GM12878 (cell line): ENCODE measurements around the gene SLCO4C1. TPM values are rescaled to one million over a fixed set of nuclear protein-coding genes. Genes with fewer than 3 reads are reported as not detected.

Experiments
- ATAC-seq: fragments of 200-7000 bp; cut with Tn5 transposase; 3 replicates; pipeline ENCODE4 v1.9.1; 2020; ENCODE audit warnings: mild to moderate bottlenecking, moderate library complexity
- BruUV-seq: library from RNA; stranded (reverse); fragments of 400-500 nt; replicated peaks from 2 replicates; lab custom pipeline; 2021; lab: Mats Ljungman, UMichigan
- CTCF ChIA-PET: fragments of 300-600 bp; sonication (Branson Sonifier 250); formaldehyde crosslinking; extraction: SDS; loops from one replicate; lab custom pipeline; 2021; ENCODE audit warnings: inconsistent platforms; lab: Yijun Ruan, JAX
- POLR2A ChIA-PET: fragments of 350-600 bp; formaldehyde crosslinking; extraction: SDS; loops from one replicate; lab custom pipeline; 2021; ENCODE audit warnings: inconsistent platforms; lab: Charles Lee
- RAD21 ChIA-PET: fragments of 300-600 bp; sonication (Branson Sonifier 250); formaldehyde crosslinking; loops from one replicate; lab custom pipeline; 2023; ENCODE audit warnings: antibody characterized with exemption; ENCODE audit not compliant: unreplicated experiment; lab: Charles Lee
- SMC1A ChIA-PET: fragments of 300-600 bp; sonication (Branson Sonifier 250); formaldehyde crosslinking; loops from one replicate; lab custom pipeline; 2023; ENCODE audit not compliant: unreplicated experiment, uncharacterized antibody; lab: Charles Lee
- DNase-seq: peaks from one replicate; pipeline ENCODE4 v3.0.0-alpha.2; 2011; ENCODE audit warnings: low read depth, low spot score
- FAIRE-seq: peaks from 3 replicates; lab custom pipeline; 2011; peaks lifted over from hg19 to GRCh38; lab: Jason Lieb, UNC
- H2AFZ ChIP-seq: 2 replicates; pipeline ENCODE4 v1.6.0; 2011; ENCODE audit warnings: low read depth, low read length, control low read depth; ENCODE audit not compliant: control insufficient read depth
- H3K27ac ChIP-seq: 2 replicates; pipeline ENCODE4 v1.5.1; 2011; ENCODE audit warnings: control low read depth; ENCODE audit not compliant: control insufficient read depth, insufficient read depth
- H3K27me3 ChIP-seq, 2 experiments: replicated peaks in 1 of 2; 2 replicates each; pipeline versions ENCODE4 v1.6.0 to v1.6.1; 2011; ENCODE audit warnings: low read length in 1 of 2; ENCODE audit not compliant: control insufficient read depth in 2 of 2, insufficient read depth in 2 of 2
- H3K36me3 ChIP-seq, 2 experiments: 2 replicates each; pipeline ENCODE4 v1.5.1; 2011; ENCODE audit warnings: low read length in 1 of 2; ENCODE audit not compliant: control insufficient read depth in 2 of 2, insufficient read depth in 2 of 2
- H3K4me1 ChIP-seq: 2 replicates; pipeline ENCODE4 v1.6.1; 2011; ENCODE audit warnings: mild to moderate bottlenecking, low read length, moderate library complexity, mixed read lengths; ENCODE audit not compliant: control insufficient read depth, insufficient read depth
- H3K4me2 ChIP-seq: 2 replicates; pipeline ENCODE4 v1.6.0; 2011; ENCODE audit warnings: control low read depth; ENCODE audit not compliant: control insufficient read depth, insufficient read depth
- H3K4me3 ChIP-seq: fragments of 200-600 bp; sonication (generic); 2 replicates; pipeline ENCODE4 v1.5.1; 2016
- H3K79me2 ChIP-seq: 2 replicates; pipeline ENCODE4 v1.6.0; 2011; ENCODE audit warnings: low read length; ENCODE audit not compliant: control insufficient read depth, insufficient read depth
- H3K9ac ChIP-seq: 2 replicates; pipeline ENCODE4 v1.8.0; 2011; ENCODE audit warnings: low read length, control low read depth, mixed read lengths; ENCODE audit not compliant: control insufficient read depth, insufficient read depth
- H3K9me3 ChIP-seq: replicated peaks from 3 replicates; pipeline ENCODE4 v1.5.1; 2011; ENCODE audit warnings: mild to moderate bottlenecking, low read length; ENCODE audit not compliant: control insufficient read depth, insufficient read depth
- H4K20me1 ChIP-seq: 2 replicates; pipeline ENCODE4 v1.6.0; 2011; ENCODE audit not compliant: control insufficient read depth, insufficient read depth
- CBX5 ChIP-seq: sonication (generic); IDR thresholded peaks from 2 replicates; pipeline ENCODE4 v1.6.1; 2016; ENCODE audit warnings: low read depth, moderate library complexity, mild to moderate bottlenecking, inconsistent platforms
- HCFC1 ChIP-seq: fragments of 150-350 bp; IDR thresholded peaks from 2 replicates; pipeline ENCODE4 v1.6.1; 2014; ENCODE audit warnings: low read length
- MYC ChIP-seq: IDR thresholded peaks from 2 replicates; pipeline ENCODE4 v1.6.1; 2011; ENCODE audit warnings: mild to moderate bottlenecking, low read length, moderate library complexity, inconsistent platforms; ENCODE audit not compliant: insufficient read depth, insufficient replicate concordance, insufficient read length, severe bottlenecking
- POU2F2 ChIP-seq: IDR thresholded peaks from 3 replicates; pipeline ENCODE4 v1.6.1; 2011; ENCODE audit warnings: low read depth, mild to moderate bottlenecking, low read length, borderline replicate concordance
- RFX5 ChIP-seq: IDR thresholded peaks from 2 replicates; pipeline ENCODE4 v1.6.1; 2011; ENCODE audit warnings: low read depth, low read length, improper control_type of control experiment
- SIN3A ChIP-seq: IDR thresholded peaks from 2 replicates; pipeline ENCODE4 v1.6.1; 2012; ENCODE audit warnings: low read depth, low read length, improper control_type of control experiment
- SUPT20H ChIP-seq: IDR thresholded peaks from 2 replicates; pipeline ENCODE4 v1.6.1; 2011; ENCODE audit warnings: low read depth, mild to moderate bottlenecking, low read length, moderate library complexity, borderline replicate concordance; ENCODE audit not compliant: control insufficient read depth
- ZBED1 ChIP-seq: IDR thresholded peaks from 2 replicates; pipeline ENCODE4 v1.6.1; 2016; ENCODE audit warnings: borderline replicate concordance
- ZNF207 ChIP-seq: fragments of 450-650 bp; IDR thresholded peaks from 2 replicates; pipeline ENCODE4 v1.6.1; 2014; ENCODE audit warnings: antibody characterized with exemption, mild to moderate bottlenecking, borderline replicate concordance
- ZNF622 ChIP-seq: fragments of 450-650 bp; IDR thresholded peaks from 2 replicates; pipeline ENCODE4 v1.6.1; 2017; ENCODE audit warnings: mild to moderate bottlenecking, inconsistent platforms
- WGBS: methylation state at CpG from one replicate; pipeline ENCODE4 v1.1.6; 2016; ENCODE audit warnings: low lambda C conversion rate; ENCODE audit not compliant: insufficient replicate concordance, insufficient coverage; ENCODE audit errors: missing lambda C conversion rate; 5-methylcytosine and 5-hydroxymethylcytosine counted together
- in situ Hi-C: fragments of 300-500 bp; cut with MboI; formaldehyde crosslinking; loops from 9 replicates; pipeline ENCODE4 v1.14.3; 2018; ENCODE audit warnings: mixed read lengths
- intact Hi-C: fragments of 100-400 bp; cut with micrococcal nuclease; formaldehyde crosslinking; loops from one replicate; pipeline ENCODE4 v1.14.2; 2022; ENCODE audit not compliant: unreplicated experiment
- polyA plus RNA-seq, 11 experiments: library from polyadenylated mRNA; depleted of rRNA in 4 of 11; unstranded in 6 of 11; stranded (reverse) in 5 of 11; fragments of >200 nt; fragmentation: Nextera tagmentation in 4 of 11; fragmentation: Illumina TruSeq in 1 of 11; extraction: Ambion mirVana in 4 of 11; extraction: Trizol in 1 of 11; gene quantifications; 1 replicate in 1 of 11; 2 replicates in 10 of 11; pipeline versions ENCODE4 v1.2.1 to v1.2.3, GENCODE V29; 2011 to 2016; ENCODE audit warnings: inconsistent platforms in 2 of 11, missing spikeins in 2 of 11, low read depth in 1 of 11
- total RNA-seq, 4 experiments: library from RNA; depleted of rRNA in 3 of 4; stranded (reverse); fragments of >200 nt in 3 of 4; fragmentation: Illumina TruSeq in 1 of 4; extraction: Trizol in 1 of 4; gene quantifications; 2 replicates each; pipeline versions ENCODE4 v1.2.1 to v1.2.3, GENCODE V29; 2013 to 2021
- TF ChIP-seq, protein P1 (sequence below): IDR thresholded peaks from 2 replicates; pipeline ENCODE4 v1.6.1; 2011; ENCODE audit warnings: mild to moderate bottlenecking, low read depth, low read length, moderate library complexity; ENCODE audit not compliant: insufficient replicate concordance
- TF ChIP-seq, protein P2 (sequence below): fragments of 450-650 bp; IDR thresholded peaks from 2 replicates; pipeline ENCODE4 v1.6.1; 2014; ENCODE audit warnings: mild to moderate bottlenecking
- TF ChIP-seq, protein P3 (sequence below): fragments of 450-650 bp; conservative IDR thresholded peaks from 2 replicates; pipeline ENCODE4 v1.6.1; 2017; ENCODE audit warnings: mild to moderate bottlenecking, moderate library complexity

The SLCO4C1 gene
- total and polyA plus RNA-seq, 10 of the 15 experiments (the other 5 are each of a cell fraction or from before 2014, with no cell fraction given): 0.12 to 3.9 (median 0.83) TPM

DNA sequence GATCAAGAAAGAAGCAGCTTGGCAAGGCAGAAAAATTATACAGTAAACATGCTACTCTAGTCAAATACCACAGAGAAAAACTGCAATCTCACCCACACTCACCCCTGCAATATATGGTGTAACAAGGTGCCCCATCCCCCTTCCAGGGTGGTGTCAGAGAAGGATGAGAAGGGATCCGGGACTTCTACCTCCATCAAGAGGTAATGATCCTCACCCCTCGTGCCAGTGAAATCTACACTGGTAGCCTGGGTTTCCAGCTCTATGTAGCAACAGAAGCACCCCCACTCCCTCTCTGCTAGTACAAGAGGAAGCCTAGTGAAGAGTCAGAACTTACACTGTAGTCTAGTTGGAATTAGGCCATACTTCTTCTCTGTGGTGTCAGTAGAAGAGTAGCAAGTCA is 18.9 kb downstream of the SLCO4C1 start:
- POLR2A ChIA-PET: no interaction called here
- intact Hi-C loops (no loop called here), in situ Hi-C loops (no loop called here)
- TF ChIP-seq SUPT20H (no peak), SIN3A (no peak), ZBED1 (no peak), ZNF622 (no peak)
- TF ChIP-seq, protein P1, sequence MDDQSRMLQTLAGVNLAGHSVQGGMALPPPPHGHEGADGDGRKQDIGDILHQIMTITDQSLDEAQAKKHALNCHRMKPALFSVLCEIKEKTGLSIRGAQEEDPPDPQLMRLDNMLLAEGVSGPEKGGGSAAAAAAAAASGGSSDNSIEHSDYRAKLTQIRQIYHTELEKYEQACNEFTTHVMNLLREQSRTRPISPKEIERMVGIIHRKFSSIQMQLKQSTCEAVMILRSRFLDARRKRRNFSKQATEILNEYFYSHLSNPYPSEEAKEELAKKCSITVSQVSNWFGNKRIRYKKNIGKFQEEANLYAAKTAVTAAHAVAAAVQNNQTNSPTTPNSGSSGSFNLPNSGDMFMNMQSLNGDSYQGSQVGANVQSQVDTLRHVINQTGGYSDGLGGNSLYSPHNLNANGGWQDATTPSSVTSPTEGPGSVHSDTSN: no peak
- no peak for DNase-seq
- Histone ChIP-seq H4K20me1 (no peaks in the 10 kb centered on the region), H3K4me3 (no peak overlapping the region), H3K4me1 (no peaks in the 10 kb centered on the region), H3K9ac (no peak overlapping the region), H3K36me3 (no peaks in the 10 kb centered on the region), H3K9me3 (no peaks in the 10 kb centered on the region), H3K27ac (no peak overlapping the region), H2AFZ (no peak overlapping the region), H3K27me3 (no peaks in the 10 kb centered on the region), H3K79me2 (no peaks in the 10 kb centered on the region), H3K4me2 (no peak overlapping the region)
- RAD21 ChIA-PET: no interaction called here
- no peak for ATAC-seq
- SMC1A ChIA-PET: interaction anchor here (1.4 to 1.5 kb wide), 2 partner anchors 10 to 25 kb away, joined by 3 to 4 read pairs; no protein-coding TSS in a partner anchor
- CTCF ChIA-PET: interaction anchor here (1.6 kb wide), 1 partner anchor 19 kb away, joined by 4 read pairs; the partner anchor contains the start of gene SLCO4C1
- no peak for FAIRE-seq
- no TSS peak for BruUV-seq
- 50% methylated on average over 2 of the region's 2 CpGs for WGBS

DNA sequence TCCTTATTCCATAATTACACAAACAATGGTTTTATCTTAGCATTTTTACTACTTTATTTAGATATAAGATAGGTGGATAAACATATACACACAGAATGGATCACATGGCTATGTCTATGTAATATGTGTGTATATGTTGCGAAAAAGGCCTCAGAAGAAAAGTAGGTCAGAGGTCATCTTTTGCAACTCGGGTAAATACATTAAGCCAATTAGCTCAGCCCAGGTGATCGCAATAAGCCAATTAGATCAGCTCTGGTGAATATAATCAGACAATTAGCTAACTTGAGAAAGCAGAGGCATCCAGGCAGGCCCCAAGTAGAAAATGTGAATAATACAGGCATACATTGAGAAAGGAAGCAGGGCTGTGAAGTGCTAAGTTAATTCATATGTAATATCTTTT is 24.3 kb downstream of the SLCO4C1 start:
- no peaks in the 10 kb centered on the region for H3K9me3 ChIP-seq
- TF ChIP-seq POU2F2: no peak
- TF ChIP-seq MYC: no peak
- TF ChIP-seq HCFC1: no peak
- no peak for TF ChIP-seq ZNF207
- TF ChIP-seq, protein P2, sequence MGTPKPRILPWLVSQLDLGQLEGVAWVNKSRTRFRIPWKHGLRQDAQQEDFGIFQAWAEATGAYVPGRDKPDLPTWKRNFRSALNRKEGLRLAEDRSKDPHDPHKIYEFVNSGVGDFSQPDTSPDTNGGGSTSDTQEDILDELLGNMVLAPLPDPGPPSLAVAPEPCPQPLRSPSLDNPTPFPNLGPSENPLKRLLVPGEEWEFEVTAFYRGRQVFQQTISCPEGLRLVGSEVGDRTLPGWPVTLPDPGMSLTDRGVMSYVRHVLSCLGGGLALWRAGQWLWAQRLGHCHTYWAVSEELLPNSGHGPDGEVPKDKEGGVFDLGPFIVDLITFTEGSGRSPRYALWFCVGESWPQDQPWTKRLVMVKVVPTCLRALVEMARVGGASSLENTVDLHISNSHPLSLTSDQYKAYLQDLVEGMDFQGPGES: no peak
- no peak for TF ChIP-seq RFX5
- TF ChIP-seq, protein P3, sequence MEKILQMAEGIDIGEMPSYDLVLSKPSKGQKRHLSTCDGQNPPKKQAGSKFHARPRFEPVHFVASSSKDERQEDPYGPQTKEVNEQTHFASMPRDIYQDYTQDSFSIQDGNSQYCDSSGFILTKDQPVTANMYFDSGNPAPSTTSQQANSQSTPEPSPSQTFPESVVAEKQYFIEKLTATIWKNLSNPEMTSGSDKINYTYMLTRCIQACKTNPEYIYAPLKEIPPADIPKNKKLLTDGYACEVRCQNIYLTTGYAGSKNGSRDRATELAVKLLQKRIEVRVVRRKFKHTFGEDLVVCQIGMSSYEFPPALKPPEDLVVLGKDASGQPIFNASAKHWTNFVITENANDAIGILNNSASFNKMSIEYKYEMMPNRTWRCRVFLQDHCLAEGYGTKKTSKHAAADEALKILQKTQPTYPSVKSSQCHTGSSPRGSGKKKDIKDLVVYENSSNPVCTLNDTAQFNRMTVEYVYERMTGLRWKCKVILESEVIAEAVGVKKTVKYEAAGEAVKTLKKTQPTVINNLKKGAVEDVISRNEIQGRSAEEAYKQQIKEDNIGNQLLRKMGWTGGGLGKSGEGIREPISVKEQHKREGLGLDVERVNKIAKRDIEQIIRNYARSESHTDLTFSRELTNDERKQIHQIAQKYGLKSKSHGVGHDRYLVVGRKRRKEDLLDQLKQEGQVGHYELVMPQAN: no peak
- TF ChIP-seq CBX5: no peak

More for the DNA sequence above, 24.3 kb downstream of the SLCO4C1 start:
- BruUV-seq: no TSS peak
- ChIA-PET RAD21 (no interaction called here), SMC1A (interaction anchor here (1.1 kb wide), 1 partner anchor 14 kb away, joined by 5 read pairs; no protein-coding TSS in a partner anchor), CTCF (no interaction called here), POLR2A (no interaction called here)
- Histone ChIP-seq H3K36me3 (no peaks in the 10 kb centered on the region), H3K4me3 (no peak overlapping the region), H4K20me1 (no peaks in the 10 kb centered on the region), H3K27me3 (no peaks in the 10 kb centered on the region), H3K4me2 (no peak overlapping the region), H3K4me1 (no peaks in the 10 kb centered on the region), H2AFZ (no peak overlapping the region), H3K79me2 (no peaks in the 10 kb centered on the region), H3K9ac (no peak overlapping the region), H3K27ac (no peak overlapping the region)
- in situ Hi-C loops: no loop called here
- intact Hi-C loops: no loop called here
- FAIRE-seq (no peak), ATAC-seq (no peak), DNase-seq (no peak)
- WGBS: 63% methylated on average over 3 of the region's 3 CpGs
